GM21737 (cell line): Measurements from ENCODE around the gene XAGE2.
"Not testable (repeated sequence)": the region's sequence is repeated elsewhere in the genome, so short reads cannot be mapped to it uniquely, and the experiment has no call there.

Source experiments
- ATAC-seq: cut with Tn5 transposase; IDR thresholded peaks from one replicate; pipeline ENCODE4 v1.9.1; 2021; ENCODE audit warnings: mild to moderate bottlenecking, moderate library complexity; ENCODE audit not compliant: unreplicated experiment

XAGE2 gene

GRCh38 chrX:52368368-52369055 is at the start of gene XAGE2:
Gene XAGE2 (plus strand): TSS chrX:52369021. CDS start chrX:52370015, 994 bp downstream.
- no peak for ATAC-seq

- no peak for ATAC-seq
Measured at GRCh38 chrX:52337410-52337809, 31.4 kb upstream of the XAGE2 start.

GRCh38 chrX:52341493-52341892 is 27.3 kb upstream of the XAGE2 start:
- no peak for ATAC-seq

- not testable (repeated sequence) for ATAC-seq
Measured at GRCh38 chrX:52343131-52343530, 25.7 kb upstream of the XAGE2 start.

GRCh38 chrX:52345402-52345801 is 23.4 kb upstream of the XAGE2 start:
- ATAC-seq = not testable (repeated sequence)

- ATAC-seq = no peak
Measured at GRCh38 chrX:52346174-52347165, 22.4 kb upstream of the XAGE2 start.

- no peak for ATAC-seq
Measured at GRCh38 chrX:52349681-52350080, 19.1 kb upstream of the XAGE2 start.

- no peak for ATAC-seq
Measured at GRCh38 chrX:52352551-52352950, 16.3 kb upstream of the XAGE2 start.

- no peak for ATAC-seq
Measured at GRCh38 chrX:52353838-52354237, 15.0 kb upstream of the XAGE2 start.

GRCh38 chrX:52355108-52355507 is 13.7 kb upstream of the XAGE2 start:
- ATAC-seq = no peak

- ATAC-seq = no peak
Measured at GRCh38 chrX:52359614-52360232, 9.1 kb upstream of the XAGE2 start.

- no peak for ATAC-seq
Measured at GRCh38 chrX:52361941-52362340, 6.9 kb upstream of the XAGE2 start.

GRCh38 chrX:52363247-52363883 is 5.5 kb upstream of the XAGE2 start:
- ATAC-seq = no peak

- ATAC-seq = no peak
Measured at GRCh38 chrX:52378870-52379269, 10.0 kb downstream of the XAGE2 start.

- ATAC-seq = no peak
Measured at GRCh38 chrX:52380993-52381392, 12.2 kb downstream of the XAGE2 start.

GRCh38 chrX:52410439-52411394 is 41.9 kb downstream of the XAGE2 start:
- ATAC-seq = no peak

GRCh38 chrX:52415304-52415703 is 46.5 kb downstream of the XAGE2 start:
- no peak for ATAC-seq

- no peak for ATAC-seq
Measured at GRCh38 chrX:52416816-52417215, 48.0 kb downstream of the XAGE2 start.

- ATAC-seq = no peak
Measured at GRCh38 chrX:52420824-52421443, 52.1 kb downstream of the XAGE2 start.
